ENCODE measurements around the gene ZNF813. TPM values are rescaled to one million over a fixed set of nuclear protein-coding genes. Genes with fewer than 3 reads are reported as not detected.

ZNF813 gene
- 5.1 and 19.1 TPM in 2 replicates for total RNA-seq (2011; cell fraction: chromatin; rRNA removed; ENCODE audit: low replicate concordance)
- 3.2 and 4.2 TPM in 2 replicates for total RNA-seq (2011; cell fraction: nucleolus; rRNA removed)
- 4.9 and 5.8 TPM in 2 replicates for total RNA-seq (2011; cell fraction: nucleoplasm; rRNA removed)
- total RNA-seq (2014; rRNA removed) (3.7 and 5.3 TPM in 2 replicates), total RNA-seq (2014; rRNA removed; fragmentation: Illumina TruSeq; extraction: Trizol) (8.0 and 10.8 TPM in 2 replicates), total RNA-seq (2015; rRNA removed; fragmentation: Illumina TruSeq; extraction: Trizol) (7.0 and 7.6 TPM in 2 replicates), total RNA-seq (2021) (4.8 and 5.6 TPM in 2 replicates), polyA plus RNA-seq (2011; rRNA removed) (3.3 and 5.5 TPM in 2 replicates), polyA plus RNA-seq (2014; fragmentation: Illumina TruSeq; extraction: Trizol) (4.6 and 5.0 TPM in 2 replicates), polyA plus RNA-seq (2014; fragmentation: Nextera tagmentation; extraction: Ambion mirVana) (1 to 10 TPM; 1.3 to 2.7 TPM), polyA plus RNA-seq (2014; rRNA removed) (2.0 and 2.6 TPM in 2 replicates), polyA minus RNA-seq (2011; rRNA and poly(A)+ RNA removed) (18.0 and 19.1 TPM in 2 replicates), Bru-seq, nascent RNA (percentile 70 among the genes with signal in this experiment), BruChase-seq, experiment 1, labeled RNA remaining after a 2-hour chase (percentile 71 among the genes with signal in this experiment), BruChase-seq, experiment 2, labeled RNA remaining after a 6-hour chase (percentile 70 among the genes with signal in this experiment)
- 0.97 and 1.7 TPM in 2 replicates for polyA plus RNA-seq (2011; cell fraction: cytosol; rRNA removed)
- polyA plus RNA-seq (2011; cell fraction: nucleus; rRNA removed) = 1.9 and 2.1 TPM in 2 replicates
- 2.9 and 3.3 TPM in 2 replicates for polyA plus RNA-seq (2012)
- polyA minus RNA-seq (2011; cell fraction: cytosol; rRNA and poly(A)+ RNA removed) = 5.2 and 7.7 TPM in 2 replicates
- 3.2 and 6.2 TPM in 2 replicates for polyA minus RNA-seq (2011; cell fraction: nucleus; rRNA and poly(A)+ RNA removed)
- long read RNA-seq, experiment 1, full-length matches to known transcripts = 17 of 20 reads
- long read RNA-seq, experiment 1, partial matches to known transcripts = 2 of 20 reads
- long read RNA-seq, experiment 1, other reads (novel, unspliced or antisense) = 1 of 20 reads
- long read RNA-seq, experiment 2, partial matches to known transcripts = 1 of 3 reads
- long read RNA-seq, experiment 2, other reads (novel, unspliced or antisense) = 2 of 3 reads
- long read RNA-seq, experiment 3, full-length matches to known transcripts = 1 of 1 reads
- long read RNA-seq, experiment 3, partial matches to known transcripts = 0 of 1 reads
- long read RNA-seq, experiment 3, other reads (novel, unspliced or antisense) = 0 of 1 reads

DNA sequence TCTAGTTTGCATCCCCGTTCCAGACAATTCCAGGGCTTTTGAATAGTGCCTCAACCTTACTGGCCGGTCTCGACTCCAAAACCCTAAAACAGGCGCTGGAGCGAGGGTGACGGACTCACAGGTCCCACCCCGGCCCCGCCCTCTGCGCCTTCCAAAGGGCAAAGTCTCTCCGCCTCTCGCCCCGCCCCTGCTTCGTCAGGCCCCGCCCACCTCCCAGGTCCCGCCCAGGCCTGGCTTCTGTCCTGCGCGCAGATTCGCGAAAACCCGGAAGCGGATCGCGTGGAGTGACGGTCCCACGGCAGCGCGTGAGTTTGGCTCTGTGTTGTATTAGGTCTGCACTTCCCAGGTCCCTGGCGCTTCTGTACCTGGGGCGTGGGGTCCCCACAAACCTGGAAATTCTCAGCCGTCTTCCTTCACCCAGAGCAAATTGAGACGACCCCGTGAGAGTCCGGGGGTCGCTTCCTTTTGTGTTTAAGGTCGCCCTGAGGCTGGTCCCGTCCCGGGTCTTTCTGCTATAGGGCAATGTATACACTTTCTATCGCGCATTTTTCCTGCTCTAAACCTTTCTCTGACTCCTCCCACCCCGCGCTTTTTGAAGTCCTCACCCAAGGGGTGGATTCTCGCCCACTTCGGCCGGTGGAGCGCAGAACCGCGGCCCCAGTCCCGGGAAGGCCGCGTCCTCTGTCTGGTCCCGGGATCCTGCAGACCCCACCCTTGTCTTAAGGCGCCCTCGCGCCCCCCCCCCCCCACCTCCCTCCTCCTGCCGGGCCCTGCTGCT, at the start of gene ZNF813:
ZNF813 (plus strand) TSS at position 249 of the 778 bp plus-strand sequence. CDS start 16,090 bp downstream, outside the sequence.
- Histone ChIP-seq H3K4me2 (ENCODE audit: insufficient read depth, low read length) (peak within 1 kb of the TSS; percentile 83), H3K9ac (ENCODE audit: insufficient read depth in 1 of 2, low read depth in 2 of 2, low read length in 2 of 2) (peak within 1 kb of the TSS; percentile 90 to 92), H3K27ac (ENCODE audit: extremely low read depth, low read depth, low read length) (peak within 1 kb of the TSS; percentile 94), H3K36me3 (ENCODE audit: control insufficient read depth, insufficient read depth, low read length) (peaks cover 6% of the 10 kb centered on the region; the same call in 2 of the 3 replicates), H3K4me3 (peak within 1 kb of the TSS; percentile 75), H3K79me2 (ENCODE audit: control insufficient read depth, insufficient read depth, low read length) (peaks cover 9% of the 10 kb centered on the region), H3K4me1 (replicated peaks in 1 of 2; ENCODE audit: control insufficient read depth in 2 of 2, insufficient read depth in 2 of 2, low read length in 2 of 2) (peaks cover 2 to 4% of the 10 kb centered on the region in 2 experiments; a peak in 3 of 5 replicates), H4K20me1 (replicated peaks; ENCODE audit: control insufficient read depth, insufficient read depth, low read length) (no peaks in the 10 kb centered on the region), H3K9me3 (replicated peaks; ENCODE audit: control insufficient read depth, insufficient read depth, low read depth, low read length) (0 out of 2 replicates have a peak, but pooled peaks cover 3% of the 10 kb centered on the region), H2AFZ (ENCODE audit: low read depth, low read length) (peak within 1 kb of the TSS; percentile 98), H3K27me3 (ENCODE audit: control insufficient read depth in 2 of 2, insufficient read depth in 2 of 2, low read length in 2 of 2) (no peaks in the 10 kb centered on the region), H3K9me1 (ENCODE audit: control insufficient read depth, insufficient read depth, low read length) (no peaks in the 10 kb centered on the region)
- FAIRE-seq (peak; percentile 60), ATAC-seq (peak; percentile 99), DNase-seq (ENCODE audit: extremely low read depth in 1 of 4, low spot score in 3 of 4) (peak; percentile 93 to 96 (median 96))
- BruUV-seq (replicated peaks) = no TSS peak
- POLR2A ChIA-PET = no interaction called here
- in situ Hi-C loops (cut with MboI) = no loop called here
- intact Hi-C loops (cut with micrococcal nuclease) = no loop called here
- CTCF ChIA-PET (ENCODE audit: low intra/inter-chr PET ratio) = no interaction called here
- WGBS (ENCODE audit: insufficient coverage, low coverage, missing lambda C conversion rate) = 1% methylated on average over 39 of the region's 55 CpGs
- TF ChIP-seq MTA2 (IDR thresholded peaks at IDR 0.05; ENCODE audit: low read depth) = no peak
- TF ChIP-seq, protein P1, sequence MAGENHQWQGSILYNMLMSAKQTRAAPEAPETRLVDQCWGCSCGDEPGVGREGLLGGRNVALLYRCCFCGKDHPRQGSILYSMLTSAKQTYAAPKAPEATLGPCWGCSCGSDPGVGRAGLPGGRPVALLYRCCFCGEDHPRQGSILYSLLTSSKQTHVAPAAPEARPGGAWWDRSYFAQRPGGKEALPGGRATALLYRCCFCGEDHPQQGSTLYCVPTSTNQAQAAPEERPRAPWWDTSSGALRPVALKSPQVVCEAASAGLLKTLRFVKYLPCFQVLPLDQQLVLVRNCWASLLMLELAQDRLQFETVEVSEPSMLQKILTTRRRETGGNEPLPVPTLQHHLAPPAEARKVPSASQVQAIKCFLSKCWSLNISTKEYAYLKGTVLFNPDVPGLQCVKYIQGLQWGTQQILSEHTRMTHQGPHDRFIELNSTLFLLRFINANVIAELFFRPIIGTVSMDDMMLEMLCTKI (IDR thresholded peaks at IDR 0.05; ENCODE audit: partially characterized antibody) = no peak
- TF ChIP-seq SREBF2 (CRISPR knock-in tag; IDR thresholded peaks at IDR 0.05) = no peak
- peak; percentile 27 for TF ChIP-seq NEUROD1 (IDR thresholded peaks at IDR 0.05; ENCODE audit: borderline replicate concordance, low read depth, low read length, partially characterized antibody)
- TF ChIP-seq, protein P2, sequence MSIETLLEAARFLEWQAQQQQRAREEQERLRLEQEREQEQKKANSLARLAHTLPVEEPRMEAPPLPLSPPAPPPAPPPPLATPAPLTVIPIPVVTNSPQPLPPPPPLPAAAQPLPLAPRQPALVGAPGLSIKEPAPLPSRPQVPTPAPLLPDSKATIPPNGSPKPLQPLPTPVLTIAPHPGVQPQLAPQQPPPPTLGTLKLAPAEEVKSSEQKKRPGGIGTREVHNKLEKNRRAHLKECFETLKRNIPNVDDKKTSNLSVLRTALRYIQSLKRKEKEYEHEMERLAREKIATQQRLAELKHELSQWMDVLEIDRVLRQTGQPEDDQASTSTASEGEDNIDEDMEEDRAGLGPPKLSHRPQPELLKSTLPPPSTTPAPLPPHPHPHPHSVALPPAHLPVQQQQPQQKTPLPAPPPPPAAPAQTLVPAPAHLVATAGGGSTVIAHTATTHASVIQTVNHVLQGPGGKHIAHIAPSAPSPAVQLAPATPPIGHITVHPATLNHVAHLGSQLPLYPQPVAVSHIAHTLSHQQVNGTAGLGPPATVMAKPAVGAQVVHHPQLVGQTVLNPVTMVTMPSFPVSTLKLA (conservative IDR thresholded peaks at IDR 0.05) = peak; percentile 63 to 80
- TF ChIP-seq SAP30 (IDR thresholded peaks at IDR 0.05; ENCODE audit: borderline replicate concordance, insufficient read depth, low read depth, low read length, poor library complexity, severe bottlenecking) = peak; percentile 58
- TF ChIP-seq SUPT5H (IDR thresholded peaks at IDR 0.05) = peak; percentile 78
- peak; percentile 57 for TF ChIP-seq CREM (IDR thresholded peaks at IDR 0.05; ENCODE audit: low read depth)
- TF ChIP-seq ASH1L (IDR thresholded peaks at IDR 0.05; ENCODE audit: borderline replicate concordance, low read depth, partially characterized antibody) = peak; percentile 46
- TF ChIP-seq, protein P3, sequence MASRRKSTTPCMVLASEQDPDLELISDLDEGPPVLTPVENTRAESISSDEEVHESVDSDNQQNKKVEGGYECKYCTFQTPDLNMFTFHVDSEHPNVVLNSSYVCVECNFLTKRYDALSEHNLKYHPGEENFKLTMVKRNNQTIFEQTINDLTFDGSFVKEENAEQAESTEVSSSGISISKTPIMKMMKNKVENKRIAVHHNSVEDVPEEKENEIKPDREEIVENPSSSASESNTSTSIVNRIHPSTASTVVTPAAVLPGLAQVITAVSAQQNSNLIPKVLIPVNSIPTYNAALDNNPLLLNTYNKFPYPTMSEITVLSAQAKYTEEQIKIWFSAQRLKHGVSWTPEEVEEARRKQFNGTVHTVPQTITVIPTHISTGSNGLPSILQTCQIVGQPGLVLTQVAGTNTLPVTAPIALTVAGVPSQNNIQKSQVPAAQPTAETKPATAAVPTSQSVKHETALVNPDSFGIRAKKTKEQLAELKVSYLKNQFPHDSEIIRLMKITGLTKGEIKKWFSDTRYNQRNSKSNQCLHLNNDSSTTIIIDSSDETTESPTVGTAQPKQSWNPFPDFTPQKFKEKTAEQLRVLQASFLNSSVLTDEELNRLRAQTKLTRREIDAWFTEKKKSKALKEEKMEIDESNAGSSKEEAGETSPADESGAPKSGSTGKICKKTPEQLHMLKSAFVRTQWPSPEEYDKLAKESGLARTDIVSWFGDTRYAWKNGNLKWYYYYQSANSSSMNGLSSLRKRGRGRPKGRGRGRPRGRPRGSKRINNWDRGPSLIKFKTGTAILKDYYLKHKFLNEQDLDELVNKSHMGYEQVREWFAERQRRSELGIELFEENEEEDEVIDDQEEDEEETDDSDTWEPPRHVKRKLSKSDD (conservative IDR thresholded peaks at IDR 0.05; ENCODE audit: low read length) = no peak

Measured in K562 (cell line).